ENCODE data around the gene MRPL52. TPM values are rescaled to one million over a fixed set of nuclear protein-coding genes. Genes with fewer than 3 reads are reported as not detected.
"Not testable (repeated sequence)": the region's sequence is repeated elsewhere in the genome, so short reads cannot be mapped to it uniquely, and the experiment has no call there.

MRPL52 gene
- total RNA-seq, 2 experiments from 2014 or later: 170 TPM

DNA sequence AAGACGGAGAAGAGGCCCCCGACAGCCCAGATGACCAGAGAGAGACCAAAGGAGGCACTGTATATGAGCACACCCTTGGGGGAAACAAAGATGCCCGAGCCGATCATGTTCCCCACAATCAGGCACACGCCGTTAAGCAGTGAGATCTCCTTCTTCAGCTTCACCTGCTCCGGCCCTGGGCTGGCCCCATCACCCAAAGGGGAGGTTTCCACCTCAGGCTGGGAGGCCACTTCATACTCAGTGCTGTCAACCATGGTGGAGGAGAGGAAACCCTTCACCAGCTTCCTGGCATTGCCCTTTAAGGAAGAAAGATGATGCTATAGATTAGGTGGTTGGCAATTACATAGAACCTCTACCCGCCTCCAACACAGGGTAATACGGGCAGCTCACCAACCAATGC lies 16.5 kb upstream of the MRPL52 start:
- DNase-seq: no peak
- CTCF ChIA-PET: interaction anchor here (0.6 to 3.7 kb wide), 6 partner anchors 9 to 209 kb away, joined by 3 to 11 read pairs (median 4); no protein-coding TSS in a partner anchor
- no peak overlapping the region for H3K4me3 Mint-ChIP-seq
- H3K27me3 Mint-ChIP-seq (ENCODE audit: low read depth): no peaks in the 10 kb centered on the region
- H3K9me3 Mint-ChIP-seq: no peaks in the 10 kb centered on the region
- H3K27ac Mint-ChIP-seq: no peak overlapping the region
- no peaks in the 10 kb centered on the region for H3K36me3 Mint-ChIP-seq (ENCODE audit: low read depth)
- intact Hi-C loops (cut with micrococcal nuclease): no loop called here
- H3K4me1 Mint-ChIP-seq (ENCODE audit: low read depth): peaks cover 11% of the 10 kb centered on the region

DNA sequence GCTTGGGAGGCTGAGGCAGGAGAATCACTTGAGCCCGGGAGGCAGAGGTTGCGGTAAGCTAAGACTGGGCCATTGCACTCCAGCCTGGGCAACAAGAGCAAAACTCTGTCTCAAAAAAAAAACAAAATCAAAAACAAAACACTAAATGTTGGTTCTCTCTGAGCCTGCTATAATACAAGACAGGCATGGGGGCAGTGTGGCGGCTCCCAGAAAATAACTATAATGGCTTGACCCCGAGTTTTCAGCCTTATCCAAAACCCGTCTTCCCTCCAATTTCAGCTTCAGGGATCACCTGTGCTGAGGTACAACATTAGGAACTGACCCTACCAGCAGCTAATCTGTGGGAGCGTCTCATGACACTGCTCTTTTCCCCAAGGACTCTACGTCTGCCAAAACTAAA lies 15.3 kb upstream of the MRPL52 start:
- DNase-seq: no peak
- H3K27ac Mint-ChIP-seq: no peak overlapping the region
- CTCF ChIA-PET: interaction anchor here (0.5 to 3.7 kb wide), 8 partner anchors 8 to 208 kb away, joined by 3 to 11 read pairs (median 3); no protein-coding TSS in a partner anchor
- no peaks in the 10 kb centered on the region for H3K36me3 Mint-ChIP-seq (ENCODE audit: low read depth)
- H3K4me1 Mint-ChIP-seq (ENCODE audit: low read depth): peaks cover 17% of the 10 kb centered on the region
- H3K27me3 Mint-ChIP-seq (ENCODE audit: low read depth): no peaks in the 10 kb centered on the region
- no peak overlapping the region for H3K4me3 Mint-ChIP-seq
- H3K9me3 Mint-ChIP-seq: no peaks in the 10 kb centered on the region
- intact Hi-C loops (cut with micrococcal nuclease): no loop called here

DNA sequence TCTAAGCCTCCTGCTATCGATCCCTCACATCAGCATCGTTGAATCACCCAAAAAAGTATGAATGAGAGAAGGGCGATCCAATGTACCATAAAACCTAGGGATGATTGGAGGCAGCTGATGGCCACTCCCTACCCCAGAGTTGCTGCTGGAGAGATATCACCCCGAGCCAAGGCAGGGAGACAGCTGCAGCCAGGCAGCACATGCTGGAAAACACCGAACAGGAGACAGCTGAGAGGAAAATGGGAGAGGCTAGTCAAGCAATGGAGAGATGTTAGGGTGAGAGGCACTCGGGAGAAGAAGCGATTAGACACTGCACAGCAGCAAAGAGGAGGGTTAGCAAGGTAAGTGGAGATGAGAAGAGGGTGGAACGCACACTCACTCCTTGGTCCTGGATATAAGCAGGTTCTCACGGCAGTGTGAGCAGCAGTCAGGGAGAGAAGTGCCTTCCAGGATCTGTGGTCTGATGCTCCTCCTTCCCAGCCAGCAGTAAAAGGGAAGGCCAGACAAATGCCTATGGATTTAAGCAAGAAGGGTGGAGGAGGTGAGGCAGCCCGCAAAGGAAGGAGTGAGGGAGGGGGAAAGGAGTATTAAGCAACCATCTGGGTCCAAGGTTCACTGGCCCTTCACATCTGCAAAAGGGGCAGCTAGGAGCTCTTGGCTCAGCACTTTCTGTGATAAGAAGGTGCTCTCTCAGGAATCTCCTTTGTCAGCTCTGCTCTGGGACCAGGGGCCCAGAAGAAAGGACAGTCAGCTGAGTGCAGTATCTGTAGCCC lies 14.6 kb upstream of the MRPL52 start, which contains the start of gene SLC7A7:
TSS of gene SLC7A7 (minus strand) at position 495 of the 773 bp plus-strand sequence. CDS start 2,037 bp downstream, outside the sequence.
- CTCF ChIA-PET: interaction anchor here (0.6 to 2.0 kb wide), 6 partner anchors 8 to 209 kb away, joined by 3 to 9 read pairs (median 3); no protein-coding TSS in a partner anchor
- intact Hi-C loops (cut with micrococcal nuclease): no loop called here
- DNase-seq: no peak
- Mint-ChIP-seq H3K27me3 (ENCODE audit: low read depth) (peaks cover 1% of the 10 kb centered on the region), H3K9me3 (no peaks in the 10 kb centered on the region), H3K4me3 (no peak within 1 kb of the TSS), H3K27ac (no peak within 1 kb of the TSS), H3K36me3 (ENCODE audit: low read depth) (no peaks in the 10 kb centered on the region), H3K4me1 (ENCODE audit: low read depth) (peaks cover 23% of the 10 kb centered on the region)

DNA sequence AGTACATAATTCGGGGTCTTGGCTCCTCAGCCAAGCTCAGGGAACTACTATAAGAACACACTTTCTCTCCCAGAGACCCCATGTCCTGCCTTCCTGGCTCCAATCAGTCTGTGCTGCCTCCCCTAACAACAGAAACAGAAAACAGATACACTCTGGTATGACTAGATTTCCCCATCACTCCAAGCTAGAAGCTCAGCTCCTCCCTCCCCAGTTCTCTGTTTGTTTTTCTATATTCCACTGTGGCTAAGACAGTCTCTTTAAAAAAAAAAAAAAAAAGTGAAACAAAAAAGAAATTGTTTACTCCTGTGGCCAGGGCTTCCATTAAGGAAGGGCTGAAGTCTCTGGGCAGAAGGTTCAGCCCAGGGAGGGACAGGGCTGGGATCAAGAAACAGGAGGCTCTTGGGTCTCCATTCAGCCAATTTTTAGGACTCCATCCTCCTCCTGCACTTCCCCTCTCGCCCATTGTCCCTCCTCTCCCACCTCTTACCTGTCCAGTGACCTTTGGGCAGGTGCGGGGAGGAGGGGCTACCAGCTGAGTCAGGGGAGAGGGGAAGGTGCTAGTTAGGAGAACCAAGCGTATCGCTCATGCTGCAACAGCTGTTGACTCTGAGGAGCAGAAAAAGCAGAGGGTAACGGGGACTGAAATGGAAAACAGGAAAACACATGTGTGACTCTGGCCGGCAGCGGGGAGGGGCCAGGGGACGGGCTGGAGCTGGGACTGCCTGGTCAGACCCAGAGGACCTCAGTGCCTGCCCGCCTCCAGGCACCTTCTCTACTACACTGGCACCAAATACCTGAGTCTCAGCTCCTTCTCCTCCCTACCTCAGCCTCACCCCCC lies 10.3 kb upstream of the MRPL52 start:
- intact Hi-C loops (cut with micrococcal nuclease): no loop called here
- DNase-seq: no peak
- peak overlapping the region; percentile 39 for H3K27ac Mint-ChIP-seq
- CTCF ChIA-PET: interaction anchor here (0.6 to 7.5 kb wide), 9 partner anchors 11 to 716 kb away, joined by 3 to 212 read pairs (median 4); no protein-coding TSS in a partner anchor
- H3K36me3 Mint-ChIP-seq (ENCODE audit: low read depth): no peaks in the 10 kb centered on the region
- no peak overlapping the region for H3K4me3 Mint-ChIP-seq
- H3K4me1 Mint-ChIP-seq (ENCODE audit: low read depth): peaks cover 29% of the 10 kb centered on the region
- H3K9me3 Mint-ChIP-seq: no peaks in the 10 kb centered on the region
- H3K27me3 Mint-ChIP-seq (ENCODE audit: low read depth): peaks cover 1% of the 10 kb centered on the region

DNA sequence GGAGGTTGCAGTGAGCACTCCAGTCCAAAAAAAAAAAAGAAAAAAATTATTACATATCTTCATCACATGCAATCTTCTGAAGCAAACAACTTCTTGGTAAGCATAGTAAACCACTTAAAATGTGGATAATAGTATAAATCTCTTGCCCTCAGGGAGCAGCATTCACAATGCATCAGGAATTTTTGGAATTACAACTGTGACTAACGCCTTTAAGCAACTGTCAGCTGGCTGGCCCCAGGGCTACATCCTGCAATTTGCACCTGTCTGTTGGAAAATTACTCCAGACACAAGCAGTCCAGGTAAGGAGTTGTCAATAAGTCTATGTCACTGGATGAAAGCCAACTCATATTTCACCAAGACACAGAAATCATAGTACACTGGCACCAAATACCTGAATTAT lies 9.0 kb upstream of the MRPL52 start:
- H3K27me3 Mint-ChIP-seq (ENCODE audit: low read depth): peaks cover 1% of the 10 kb centered on the region
- peaks cover 35% of the 10 kb centered on the region for H3K4me1 Mint-ChIP-seq (ENCODE audit: low read depth)
- no peaks in the 10 kb centered on the region for H3K36me3 Mint-ChIP-seq (ENCODE audit: low read depth)
- CTCF ChIA-PET: interaction anchor here (0.6 to 7.5 kb wide), 4 partner anchors 11 to 80 kb away, joined by 3 to 212 read pairs (median 12); no protein-coding TSS in a partner anchor
- H3K27ac Mint-ChIP-seq: no peak overlapping the region
- DNase-seq: no peak
- no peak overlapping the region for H3K4me3 Mint-ChIP-seq
- H3K9me3 Mint-ChIP-seq: no peaks in the 10 kb centered on the region
- intact Hi-C loops (cut with micrococcal nuclease): no loop called here

DNA sequence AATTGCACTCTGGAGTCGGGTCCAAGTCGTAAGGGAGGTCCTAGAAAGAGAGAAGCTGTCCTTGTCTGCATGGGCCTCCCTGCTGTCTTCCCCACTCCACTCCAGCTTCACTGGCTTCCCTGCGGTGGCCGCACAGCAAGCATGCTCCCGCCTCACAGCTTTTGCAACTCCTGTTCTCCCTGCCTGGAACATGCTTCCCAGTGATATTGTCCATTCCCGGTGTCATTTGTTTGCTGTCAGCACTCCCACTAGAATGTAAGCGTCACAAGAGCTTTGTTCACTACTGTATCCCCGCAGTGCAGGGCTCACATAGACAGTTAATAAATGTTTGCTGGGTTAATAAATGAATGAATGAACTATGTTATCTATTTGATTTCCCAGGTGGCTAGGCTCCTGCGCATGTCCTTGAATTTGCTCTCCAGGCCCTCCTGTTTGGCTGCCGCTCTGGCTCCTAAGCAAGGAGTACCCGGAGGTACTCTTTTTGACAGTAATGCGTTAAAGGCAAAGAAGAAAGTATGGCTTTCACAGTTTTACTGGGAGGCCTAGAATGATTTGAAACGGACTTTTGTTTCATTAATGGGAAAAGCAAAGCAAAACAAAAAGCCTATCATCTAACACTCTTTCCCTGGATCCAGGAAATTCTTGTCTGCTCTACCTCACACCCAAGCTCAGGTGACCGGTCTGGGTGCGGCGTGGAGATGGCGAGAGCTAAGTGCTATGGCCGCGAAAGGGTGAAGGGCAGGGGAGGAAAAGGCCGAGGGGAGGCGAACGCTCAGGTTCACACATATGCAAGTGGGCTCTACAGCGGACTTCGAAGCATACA lies 8.3 kb upstream of the MRPL52 start:
- intact Hi-C loops (cut with micrococcal nuclease): loop anchor here (1.0 to 2.0 kb wide), 3 partner anchors 163 to 265 kb away; partner anchors contain the start of gene CDH24
- H3K9me3 Mint-ChIP-seq: no peaks in the 10 kb centered on the region
- peaks cover 1% of the 10 kb centered on the region for H3K27me3 Mint-ChIP-seq (ENCODE audit: low read depth)
- peaks cover 31% of the 10 kb centered on the region for H3K4me1 Mint-ChIP-seq (ENCODE audit: low read depth)
- H3K27ac Mint-ChIP-seq: no peak overlapping the region
- CTCF ChIA-PET: interaction anchor here (0.6 to 7.5 kb wide), 5 partner anchors 12 to 251 kb away, joined by 3 to 212 read pairs (median 19); no protein-coding TSS in a partner anchor
- no peak for DNase-seq
- H3K36me3 Mint-ChIP-seq (ENCODE audit: low read depth): no peaks in the 10 kb centered on the region
- peak overlapping the region; percentile 9 for H3K4me3 Mint-ChIP-seq

DNA sequence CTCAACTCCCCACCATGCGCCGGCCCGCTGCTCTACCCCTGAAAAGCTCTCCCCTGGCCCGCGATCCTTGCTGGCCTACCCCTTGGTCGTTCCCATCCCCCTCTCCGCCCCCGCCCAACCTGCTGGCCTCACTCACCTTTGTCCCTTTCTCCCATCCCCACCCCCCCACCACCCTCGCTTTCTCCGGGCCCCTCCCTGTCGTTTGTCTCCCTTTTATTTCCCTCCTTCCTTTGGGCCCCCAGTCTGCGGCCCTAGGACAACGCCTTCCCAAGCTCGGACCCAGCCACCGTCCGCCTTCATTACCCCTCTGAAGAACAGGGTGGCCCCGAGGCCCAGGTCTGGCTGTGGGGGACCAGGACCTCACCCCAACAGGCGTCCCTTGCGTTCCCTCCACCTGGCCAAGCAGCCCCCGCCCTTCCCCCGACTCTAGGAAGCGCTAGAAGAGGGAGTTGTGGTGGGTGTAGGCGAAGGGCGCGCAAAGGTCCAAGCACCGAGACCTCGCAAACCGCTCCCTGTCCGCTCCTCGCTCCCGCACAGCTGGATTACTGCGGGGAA lies 7.6 kb upstream of the MRPL52 start:
- no peak for DNase-seq
- H3K27ac Mint-ChIP-seq: no peak overlapping the region
- H3K27me3 Mint-ChIP-seq (ENCODE audit: low read depth): peaks cover 1% of the 10 kb centered on the region
- peaks cover 31% of the 10 kb centered on the region for H3K4me1 Mint-ChIP-seq (ENCODE audit: low read depth)
- intact Hi-C loops (cut with micrococcal nuclease): loop anchor here (1.0 to 2.0 kb wide), 3 partner anchors 164 to 265 kb away; partner anchors contain the start of gene CDH24
- CTCF ChIA-PET: interaction anchor here (0.7 to 7.5 kb wide), 19 partner anchors 7 to 265 kb away, joined by 3 to 212 read pairs (median 4); partner anchors contain the start of genes AJUBA, OXA1L, REM2 and SLC7A7
- no peaks in the 10 kb centered on the region for H3K36me3 Mint-ChIP-seq (ENCODE audit: low read depth)
- H3K9me3 Mint-ChIP-seq: no peaks in the 10 kb centered on the region
- H3K4me3 Mint-ChIP-seq: peak overlapping the region; percentile 61

DNA sequence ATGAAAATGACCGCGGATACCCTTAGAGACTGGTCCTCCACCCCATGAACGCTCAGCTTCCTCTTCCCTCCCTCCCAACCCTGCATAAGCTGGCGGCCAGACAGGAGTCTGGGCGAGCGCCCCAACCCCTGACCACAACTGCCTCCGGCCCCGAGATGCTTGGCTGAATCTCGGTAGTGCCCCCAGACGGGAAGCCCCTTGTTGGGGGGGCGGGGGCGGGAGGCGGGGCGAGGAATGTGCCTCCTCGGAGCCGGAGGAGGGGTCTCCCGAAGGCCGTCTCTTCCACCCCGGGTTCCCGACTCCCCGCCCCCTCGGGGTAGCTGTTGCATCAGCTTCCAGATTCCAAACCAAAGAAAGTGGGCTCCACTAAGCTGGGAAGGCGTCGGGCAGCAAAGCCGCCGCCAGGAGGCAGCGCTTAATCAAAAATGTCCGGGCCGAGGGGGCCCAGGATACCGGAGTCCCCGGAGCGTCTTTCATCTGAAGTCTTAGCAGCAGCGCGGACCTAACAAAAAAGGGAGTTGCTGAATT lies 7.1 kb upstream of the MRPL52 start:
- intact Hi-C loops (cut with micrococcal nuclease): loop anchor here (1.0 to 2.0 kb wide), 6 partner anchors 31 to 266 kb away; partner anchors contain the start of gene CDH24
- CTCF ChIA-PET: interaction anchor here (0.6 to 7.5 kb wide), 29 partner anchors 8 to 266 kb away, joined by 3 to 212 read pairs (median 4); partner anchors contain the start of genes AJUBA, OXA1L, REM2 and SLC7A7

DNA sequence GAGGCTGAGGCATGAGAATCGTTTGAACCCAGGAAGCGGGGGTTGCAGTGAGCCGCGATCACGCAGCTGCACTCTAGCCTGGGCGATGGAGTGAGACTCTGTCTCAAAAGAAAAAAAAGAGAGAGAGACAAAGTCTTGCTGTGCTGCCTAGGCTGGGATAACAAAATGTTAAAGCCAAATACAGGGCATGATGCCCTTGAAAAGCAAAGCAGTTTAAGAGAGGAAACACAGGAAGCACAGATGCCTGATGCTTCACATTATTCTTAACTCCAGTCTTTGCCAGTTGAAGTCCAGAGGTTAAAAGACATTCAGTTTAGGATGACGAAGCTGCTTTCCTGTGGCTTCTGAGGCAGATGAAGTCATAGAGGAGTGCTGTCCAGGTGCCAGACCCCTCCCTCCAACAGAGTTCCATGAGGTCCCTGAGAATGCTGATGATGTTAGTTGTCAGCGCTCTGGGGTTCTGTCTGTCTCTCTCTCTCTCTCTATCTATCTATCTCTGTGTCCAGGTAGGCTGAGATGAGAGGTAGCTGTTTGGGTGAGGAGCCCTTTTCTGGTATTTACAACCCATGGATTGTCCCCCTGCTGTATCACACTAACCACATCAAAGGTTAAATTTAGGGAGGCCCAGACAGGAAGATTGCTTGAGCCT lies 4.9 kb upstream of the MRPL52 start:
- CTCF ChIA-PET: interaction anchor here (0.7 to 7.5 kb wide), 12 partner anchors 10 to 919 kb away, joined by 3 to 212 read pairs (median 4); partner anchors contain the start of genes OXA1L and SLC7A7
- Mint-ChIP-seq H3K36me3 (ENCODE audit: low read depth) (no peaks in the 10 kb centered on the region), H3K27ac (peak overlapping the region; percentile 41), H3K4me1 (ENCODE audit: low read depth) (peaks cover 31% of the 10 kb centered on the region), H3K4me3 (peak overlapping the region; percentile 36), H3K9me3 (no peaks in the 10 kb centered on the region), H3K27me3 (ENCODE audit: low read depth) (peaks cover 1% of the 10 kb centered on the region)
- DNase-seq: peak; percentile 45
- intact Hi-C loops (cut with micrococcal nuclease): no loop called here

More for the DNA sequence above, 7.1 kb upstream of the MRPL52 start:
- peak overlapping the region; percentile 61 for H3K4me3 Mint-ChIP-seq
- peak; percentile 75 for DNase-seq
- H3K36me3 Mint-ChIP-seq (ENCODE audit: low read depth): no peaks in the 10 kb centered on the region
- peaks cover 31% of the 10 kb centered on the region for H3K4me1 Mint-ChIP-seq (ENCODE audit: low read depth)
- H3K9me3 Mint-ChIP-seq: no peaks in the 10 kb centered on the region
- H3K27ac Mint-ChIP-seq: no peak overlapping the region
- H3K27me3 Mint-ChIP-seq (ENCODE audit: low read depth): peaks cover 1% of the 10 kb centered on the region

DNA sequence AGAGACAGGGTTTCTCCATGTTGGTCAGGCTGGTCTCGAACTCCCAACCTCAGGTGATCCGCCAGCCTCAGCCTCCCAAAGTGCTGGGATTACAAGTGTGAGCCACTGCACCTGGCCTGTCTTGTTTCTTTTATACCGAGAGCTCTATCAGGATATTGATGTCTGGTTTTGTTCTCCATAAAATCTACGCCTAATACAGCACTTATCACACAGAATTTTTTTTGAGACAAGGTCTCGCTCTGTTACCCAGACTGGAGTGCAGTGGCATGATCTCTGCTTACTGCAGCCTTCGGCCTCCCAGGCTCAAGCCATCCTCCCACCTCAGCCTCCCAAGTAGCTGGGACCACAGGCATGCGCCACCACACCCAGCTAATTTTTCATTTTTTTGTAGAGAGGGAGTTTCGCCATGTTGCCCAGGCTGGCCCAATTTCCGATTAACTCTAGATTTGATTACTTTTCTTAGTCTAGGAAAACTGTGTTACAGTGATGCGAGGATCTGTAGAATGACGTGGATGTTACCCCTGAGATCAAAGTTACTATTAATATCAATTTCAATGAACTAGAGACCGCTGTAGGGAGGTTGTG lies 519 bp upstream of the MRPL52 start:
- H3K9me3 Mint-ChIP-seq; DNase-seq; H3K27me3 Mint-ChIP-seq (ENCODE audit: low read depth): not testable (repeated sequence)
- intact Hi-C loops (cut with micrococcal nuclease): loop anchor here (1.0 to 2.0 kb wide), 5 partner anchors 42 to 100 kb away; partner anchors contain the start of genes LRP10, OXA1L, PRMT5 and RBM23
- Mint-ChIP-seq H3K36me3 (ENCODE audit: low read depth) (peaks cover 15% of the 10 kb centered on the region), H3K27ac (peak overlapping the region; percentile 97), H3K4me3 (peak overlapping the region; percentile 94), H3K4me1 (ENCODE audit: low read depth) (peaks cover 40% of the 10 kb centered on the region)
- CTCF ChIA-PET: interaction anchor here (1.2 to 2.7 kb wide), 7 partner anchors 22 to 259 kb away, joined by 3 to 16 read pairs (median 9); no protein-coding TSS in a partner anchor
